Fibroblast of the conjunctiva (primary cell): ENCODE data around the gene AQR.

Experiments
- DNase-seq: peaks from one replicate; pipeline ENCODE4 v3.0.0-alpha.2; 2010; ENCODE audit warnings: low read depth

AQR gene

DNA sequence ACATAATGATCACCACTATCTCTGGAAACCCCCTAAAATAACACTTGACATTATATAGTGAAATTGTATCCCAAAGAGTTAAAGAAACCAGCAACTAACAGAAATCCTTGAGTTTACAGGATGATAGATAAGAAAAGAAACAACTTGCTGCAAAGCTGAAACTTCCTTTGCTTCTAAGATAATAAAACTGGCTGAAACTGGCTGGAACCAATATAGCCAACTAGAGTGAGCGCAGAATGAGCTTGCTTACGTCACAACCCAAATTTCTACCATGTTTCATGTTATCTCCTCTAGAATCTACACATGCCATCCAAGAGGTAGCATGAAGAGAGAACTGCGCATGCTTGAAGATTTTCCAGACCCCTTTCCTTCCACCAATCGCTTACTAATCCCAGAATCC, 90.4 kb downstream of the AQR start:
- DNase-seq: no peak

DNA sequence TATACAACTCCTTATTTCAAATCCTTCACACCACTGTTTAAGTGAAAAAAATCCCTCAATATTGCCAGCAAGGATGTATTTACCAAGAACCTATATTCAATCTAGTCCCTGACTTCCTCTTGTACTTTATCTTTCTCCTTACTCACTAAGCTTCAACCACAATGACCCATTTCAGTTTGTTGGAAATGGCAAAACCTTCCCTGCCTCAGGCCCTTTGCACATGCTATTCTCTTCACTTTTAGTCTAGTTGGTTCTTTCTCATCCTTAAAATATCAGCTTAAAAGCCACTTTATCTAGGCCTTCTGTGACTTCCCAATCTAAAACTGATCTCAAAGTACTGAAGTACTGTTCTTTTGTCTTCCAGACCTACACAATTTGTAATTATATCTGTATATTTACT, 92.9 kb downstream of the AQR start:
- DNase-seq: no peak

DNA sequence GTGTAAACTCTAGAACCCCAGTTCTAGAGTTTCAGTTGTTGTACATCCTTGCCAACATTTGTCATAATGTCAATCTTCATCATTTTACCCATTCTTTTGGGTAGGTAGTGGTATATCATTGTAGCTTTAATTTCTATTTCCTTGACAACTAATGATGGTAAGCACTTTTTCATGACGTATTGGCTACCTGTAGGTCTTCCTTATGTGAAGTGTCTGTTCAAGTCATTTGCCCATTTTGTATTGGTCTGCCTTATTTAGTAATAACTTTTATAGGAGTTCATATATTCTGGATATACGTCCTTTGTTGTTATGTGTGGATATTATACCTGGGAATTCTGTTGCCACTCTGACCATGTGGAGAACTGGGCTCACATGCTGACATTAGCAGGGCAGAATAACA, 100.4 kb downstream of the AQR start:
- no peak for DNase-seq

DNA sequence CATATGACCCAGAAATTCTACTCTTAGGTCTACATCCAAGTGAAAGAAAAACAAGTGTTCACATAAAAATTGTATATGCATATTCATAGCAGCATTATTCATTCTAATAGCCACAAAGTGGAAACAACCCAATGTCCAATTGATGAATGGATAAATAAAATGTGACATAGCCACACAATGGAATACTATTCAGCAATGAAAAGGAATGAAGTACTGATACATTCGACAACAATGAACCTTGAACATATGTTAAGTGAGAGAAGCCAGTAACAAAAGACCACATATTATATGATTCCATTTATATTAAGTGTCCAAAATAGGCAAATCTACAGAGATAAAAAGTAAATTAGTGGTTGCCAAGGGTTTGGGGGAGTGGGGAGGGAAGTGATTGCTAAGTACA, 104.0 kb downstream of the AQR start:
- no peak for DNase-seq

DNA sequence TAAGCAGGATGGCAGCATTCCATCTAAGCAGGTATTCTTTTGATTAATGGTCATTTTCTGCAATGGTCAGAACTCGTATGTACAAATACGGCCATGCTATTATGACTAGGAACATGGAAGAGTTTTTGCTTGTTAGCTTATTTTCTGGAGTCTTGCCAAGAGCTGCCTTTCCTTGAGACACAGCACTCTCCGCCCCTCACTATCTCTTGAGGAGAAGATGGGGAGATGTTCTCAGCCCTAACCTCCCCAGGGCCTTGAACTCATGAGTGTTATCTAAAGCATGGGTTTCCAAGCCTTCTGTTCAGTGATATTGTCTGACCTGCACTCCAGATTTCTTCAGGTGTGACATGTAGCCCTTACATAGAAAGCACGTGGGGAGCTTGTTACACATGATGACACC, 108.3 kb downstream of the AQR start:
- DNase-seq: no peak

DNA sequence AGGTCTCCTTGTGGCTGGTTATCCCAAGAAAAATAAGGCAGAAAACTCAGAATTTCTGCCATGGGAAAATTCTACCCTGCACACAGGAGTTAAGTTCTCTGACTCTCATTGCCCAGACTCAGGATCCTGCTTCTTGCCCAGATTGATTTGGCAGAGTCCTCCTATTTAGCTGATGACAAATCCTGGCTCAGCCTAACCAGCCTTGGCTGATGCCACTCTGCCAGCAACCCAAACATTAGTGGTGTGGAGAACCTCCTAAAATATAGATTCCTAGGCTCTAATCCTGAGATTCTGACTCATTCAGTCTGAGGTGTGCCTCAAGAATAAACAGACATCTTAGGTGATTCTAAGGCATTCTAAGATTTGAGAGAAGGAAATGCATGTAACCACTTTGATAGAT, 113.6 kb downstream of the AQR start:
- DNase-seq: no peak

DNA sequence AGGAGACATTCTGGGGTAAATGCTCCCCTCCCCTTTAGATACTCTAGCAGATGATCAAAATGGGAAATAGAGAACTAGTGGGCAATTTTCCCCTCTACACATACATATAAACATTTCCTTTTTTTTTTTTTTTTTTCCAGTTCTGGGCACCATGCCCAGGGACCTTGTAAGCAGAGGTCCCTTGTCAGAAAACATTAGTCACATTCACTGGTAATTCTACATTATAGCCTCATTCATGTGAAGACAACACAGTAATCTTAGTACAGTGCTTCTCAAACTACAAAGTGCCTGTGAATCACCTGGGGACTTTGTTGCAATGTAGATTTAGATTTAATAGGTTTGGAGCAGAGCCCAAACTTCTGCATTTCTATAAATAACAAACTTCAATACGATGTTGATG, 114.1 kb downstream of the AQR start:
- DNase-seq: peak; percentile 46

DNA sequence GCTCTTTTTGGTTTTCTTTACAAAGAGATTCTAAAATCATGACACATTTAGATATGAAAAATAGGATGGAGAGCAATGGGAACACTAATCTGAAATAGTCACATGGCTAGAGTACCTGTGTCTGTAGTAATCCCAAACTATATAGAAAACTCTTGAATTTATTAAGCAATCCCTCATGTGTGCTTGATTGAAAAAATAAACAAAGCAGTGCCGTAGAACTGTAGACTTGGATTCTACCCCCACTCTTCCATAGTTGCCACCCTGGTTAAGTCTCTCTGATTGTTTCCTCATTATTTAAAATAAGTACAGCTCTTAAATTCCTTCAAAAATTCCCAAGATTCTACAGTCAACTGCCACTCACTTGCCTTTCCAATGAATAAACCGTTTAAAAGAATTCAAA, 115.3 kb downstream of the AQR start:
- no peak for DNase-seq

DNA sequence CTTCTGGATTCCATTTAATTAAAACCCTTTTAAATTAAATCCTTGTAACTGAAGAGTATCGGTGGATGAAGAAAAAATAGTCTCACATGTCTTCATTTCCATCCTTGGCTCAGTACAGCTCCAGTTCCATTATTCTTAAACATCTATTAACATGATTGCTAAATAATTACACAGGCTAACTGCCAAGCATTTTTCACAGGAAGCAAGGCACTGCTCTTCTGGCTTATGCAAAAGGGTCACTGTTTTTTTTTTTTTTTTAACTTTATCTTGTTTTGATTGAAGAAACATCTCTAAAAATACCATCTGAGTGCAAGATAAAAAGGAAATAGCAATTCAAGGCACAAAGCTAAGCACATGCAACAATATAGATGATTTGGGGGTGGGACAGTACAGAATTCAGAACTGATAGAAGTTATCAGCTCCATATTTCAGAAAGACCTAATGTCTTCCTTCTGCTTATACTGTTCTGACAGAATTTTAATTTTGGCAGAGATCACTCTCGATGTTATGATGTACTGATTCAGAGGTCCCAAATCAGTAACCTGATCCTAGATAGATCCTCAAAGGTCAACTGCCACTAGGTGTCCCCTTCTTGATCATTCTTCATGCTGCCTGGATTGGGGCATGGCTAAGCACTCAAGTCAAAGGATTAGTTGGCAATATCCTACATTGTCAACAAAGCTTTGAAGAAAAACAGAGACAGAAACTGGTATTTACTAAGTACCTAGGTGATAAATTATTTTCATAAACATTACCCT, 116.4 kb downstream of the AQR start:
- no peak for DNase-seq

DNA sequence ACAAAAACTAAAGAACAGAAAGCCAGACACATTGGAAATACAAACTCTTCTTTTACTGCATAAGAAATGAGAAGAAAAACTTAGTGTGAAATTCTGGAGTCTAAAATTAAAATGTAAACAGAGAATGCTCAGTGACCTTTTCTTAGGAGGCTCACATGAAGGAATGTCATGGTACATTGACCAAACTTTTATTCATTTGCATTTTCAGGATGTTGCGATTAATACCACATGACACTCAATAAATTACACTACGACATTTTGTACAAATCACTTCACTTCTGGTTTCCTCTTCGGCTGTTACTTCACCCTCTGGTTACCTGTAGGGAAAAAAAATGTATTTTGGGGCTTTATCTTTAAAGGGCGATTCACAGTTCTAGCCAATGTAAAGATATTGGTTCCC, 117.8 kb downstream of the AQR start:
- no peak for DNase-seq

DNA sequence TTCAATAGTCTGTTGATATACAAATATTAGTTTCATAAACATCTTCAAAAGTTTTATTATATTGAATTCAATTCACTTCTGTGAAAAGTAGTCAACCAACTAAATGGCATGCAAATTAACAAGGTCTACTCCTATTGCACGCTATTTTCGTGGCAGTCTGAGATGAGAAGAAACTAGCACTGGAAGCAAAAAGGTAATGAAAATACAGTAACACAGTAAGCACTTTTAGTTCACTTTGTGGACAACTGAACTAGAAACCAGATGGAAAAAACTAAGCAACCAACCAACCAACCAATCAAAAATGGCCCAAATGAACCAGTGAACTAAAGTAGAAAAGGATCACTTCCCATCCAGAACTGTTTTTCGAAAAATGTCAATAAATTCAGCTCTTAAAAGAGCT, 118.5 kb downstream of the AQR start:
- DNase-seq: no peak

DNA sequence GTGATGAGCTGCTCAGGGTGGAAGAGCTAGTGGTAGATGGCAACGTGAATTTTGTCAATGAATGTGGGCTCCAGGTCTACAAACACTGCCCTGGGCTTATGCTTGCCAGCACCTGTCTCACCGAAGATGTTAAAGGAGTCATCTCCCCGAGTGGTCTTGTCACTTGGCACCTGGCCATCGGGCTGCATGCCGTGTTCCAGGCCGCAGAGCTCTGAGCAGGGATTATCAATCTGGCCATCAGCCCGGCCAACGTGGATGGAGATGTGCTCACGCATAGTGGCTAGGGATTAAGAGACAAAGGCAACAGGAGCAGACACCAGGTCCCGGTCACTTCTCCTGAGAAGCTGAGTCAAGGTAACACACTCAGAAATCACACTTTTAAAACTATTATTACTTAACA, 119.4 kb downstream of the AQR start:
- no peak for DNase-seq

DNA sequence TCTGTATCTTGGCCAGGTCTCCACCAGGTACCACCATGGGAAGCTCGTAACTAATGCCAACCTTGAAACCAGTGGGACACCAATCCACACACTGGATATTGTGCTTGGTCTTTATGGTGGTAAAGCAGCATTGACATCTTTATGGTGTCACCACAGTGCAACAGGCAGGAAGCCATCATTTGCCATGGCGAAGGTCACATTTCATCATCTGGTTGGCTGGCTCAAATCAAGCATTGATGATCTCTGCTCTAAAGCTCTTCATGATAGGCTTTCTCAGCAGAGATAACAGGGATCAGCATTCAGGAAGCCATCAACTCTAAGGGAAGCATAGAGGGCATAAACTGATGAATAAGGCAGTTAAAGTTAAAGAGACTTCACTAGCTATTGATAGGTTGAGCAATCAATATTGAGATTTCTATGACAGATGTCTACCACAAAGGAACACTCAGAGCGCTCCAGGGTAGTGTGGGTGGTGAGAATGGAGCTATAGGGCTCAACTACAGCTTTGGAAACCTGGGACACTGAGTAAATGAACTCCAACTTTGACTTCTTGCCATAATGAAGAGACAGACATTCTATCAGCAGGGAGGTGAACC, 120.1 kb downstream of the AQR start:
- DNase-seq: no peak

DNA sequence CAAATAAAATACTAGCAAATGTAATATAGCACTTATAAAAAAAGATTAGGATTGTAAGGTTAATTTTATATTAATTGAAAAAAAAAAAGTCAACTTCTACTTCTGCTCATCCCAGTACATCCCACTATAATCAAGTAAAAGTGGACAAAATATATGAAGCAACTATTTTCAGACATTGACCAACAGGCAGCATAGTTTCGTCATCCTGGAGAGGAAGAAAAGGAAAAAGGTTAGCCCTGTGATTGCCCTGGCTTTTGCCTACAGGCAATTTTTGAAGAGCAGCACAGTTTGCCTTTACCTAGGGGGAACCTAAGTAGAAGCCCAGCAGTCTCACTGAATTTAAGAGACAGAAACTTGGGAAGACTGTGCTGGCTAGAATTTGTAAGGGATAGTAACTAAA, 121.9 kb downstream of the AQR start:
- no peak for DNase-seq

DNA sequence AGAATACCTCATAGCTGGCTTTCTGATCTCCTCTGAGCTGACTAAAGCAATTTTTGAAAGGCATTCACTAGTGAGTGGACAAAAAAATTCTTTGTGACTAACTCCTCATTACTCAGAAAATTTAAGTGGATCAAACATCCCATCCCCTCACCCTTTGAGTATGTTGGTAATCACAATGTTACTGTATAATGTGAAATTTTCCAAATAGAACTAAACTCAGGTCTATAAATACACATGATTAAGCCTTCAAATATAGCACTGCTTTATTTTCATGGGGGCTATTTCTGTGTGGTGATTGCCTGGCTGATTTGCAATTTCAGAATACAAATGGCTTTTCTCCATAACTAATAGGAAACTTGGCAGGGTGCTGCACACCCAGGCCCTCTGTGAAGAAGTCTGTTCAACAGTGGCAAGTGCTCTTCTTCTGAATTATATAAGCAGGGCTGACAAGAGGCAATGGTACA, 128.2 kb downstream of the AQR start:
- no peak for DNase-seq

DNA sequence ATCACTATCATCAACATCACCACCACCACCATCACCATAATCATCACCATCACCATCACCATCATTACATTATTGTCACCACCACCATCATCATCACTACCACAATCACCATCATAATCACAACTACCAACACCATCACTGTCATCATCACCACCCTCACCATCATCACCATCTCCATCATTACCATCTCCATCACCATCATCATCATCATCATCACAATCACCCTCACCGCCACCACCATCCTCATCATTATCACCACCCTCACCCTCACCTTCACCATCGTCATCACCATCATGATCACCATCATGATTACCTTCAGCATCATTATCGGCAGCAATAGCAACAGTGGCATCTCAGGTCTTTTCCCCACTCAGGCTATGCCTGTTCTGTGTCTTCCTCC, 131.3 kb downstream of the AQR start:
- no peak for DNase-seq

DNA sequence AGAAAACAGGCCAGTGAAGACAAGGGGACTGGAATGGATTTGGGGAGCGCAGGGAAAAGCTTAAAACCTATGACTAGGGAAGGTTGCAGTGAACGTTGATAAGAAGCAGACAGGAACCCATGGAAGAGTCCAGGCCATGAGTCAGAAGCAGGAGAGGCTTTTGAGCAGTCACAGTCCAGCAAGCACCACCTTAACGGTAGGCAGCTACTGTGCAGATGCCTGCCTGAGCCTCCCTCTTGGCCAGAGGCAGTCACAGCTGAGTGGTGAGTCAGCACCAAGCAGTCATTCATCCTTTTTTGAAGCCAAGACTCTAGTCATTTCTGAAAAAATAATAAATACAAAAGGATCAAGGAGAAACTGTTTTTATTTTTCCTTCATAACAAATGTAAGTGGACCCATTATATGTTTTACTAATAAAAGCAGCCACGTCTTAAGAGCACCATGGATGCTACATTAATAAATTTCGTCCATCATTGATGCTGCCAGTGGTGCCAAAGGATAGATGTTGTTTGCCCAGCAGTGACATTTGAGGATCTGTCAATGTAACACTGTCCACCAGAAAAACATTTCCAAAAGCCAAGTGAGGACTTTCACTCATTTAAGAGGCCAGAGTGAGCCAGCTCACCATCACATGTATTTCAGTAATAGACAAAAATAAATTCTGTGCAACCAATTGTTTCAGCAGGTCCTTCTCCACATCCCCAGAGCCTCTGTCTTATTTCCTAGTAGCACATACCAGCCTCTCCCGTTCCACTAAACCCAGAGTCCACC, 132.1 kb downstream of the AQR start:
- DNase-seq: peak; percentile 10

DNA sequence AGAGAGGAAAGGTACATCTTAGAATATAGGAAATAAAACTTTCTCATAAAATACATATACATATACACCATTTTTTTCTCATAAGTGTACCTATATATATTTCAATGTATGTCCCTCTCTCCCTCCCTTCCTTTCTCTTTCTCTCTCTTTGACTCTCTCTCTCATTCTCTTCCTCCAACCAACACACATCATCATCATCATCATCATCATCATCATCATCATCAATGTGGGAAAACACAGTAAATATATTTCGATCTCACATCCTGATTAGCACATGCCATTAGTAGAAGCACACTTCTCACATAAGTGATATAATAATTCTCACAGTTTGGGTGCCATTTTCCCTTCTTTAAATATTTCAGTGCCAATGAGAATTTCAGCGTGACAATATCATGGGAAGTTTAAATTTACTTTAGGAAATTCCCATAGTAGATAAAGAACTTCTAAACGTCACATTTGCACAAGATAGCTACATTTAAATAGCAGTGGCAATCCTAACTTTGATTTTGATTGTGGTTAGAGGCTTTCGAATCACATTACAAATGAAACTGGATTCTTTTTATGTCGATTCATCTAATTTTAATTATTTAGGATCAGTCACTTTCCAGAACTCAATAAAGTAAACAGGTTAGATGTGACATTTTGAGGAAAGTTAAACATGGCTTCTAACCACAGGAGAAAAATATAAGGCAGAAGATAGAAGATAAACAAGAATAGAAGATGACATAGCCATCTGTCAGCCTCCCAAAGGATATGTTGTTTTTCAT, 141.2 kb downstream of the AQR start:
- DNase-seq: no peak

DNA sequence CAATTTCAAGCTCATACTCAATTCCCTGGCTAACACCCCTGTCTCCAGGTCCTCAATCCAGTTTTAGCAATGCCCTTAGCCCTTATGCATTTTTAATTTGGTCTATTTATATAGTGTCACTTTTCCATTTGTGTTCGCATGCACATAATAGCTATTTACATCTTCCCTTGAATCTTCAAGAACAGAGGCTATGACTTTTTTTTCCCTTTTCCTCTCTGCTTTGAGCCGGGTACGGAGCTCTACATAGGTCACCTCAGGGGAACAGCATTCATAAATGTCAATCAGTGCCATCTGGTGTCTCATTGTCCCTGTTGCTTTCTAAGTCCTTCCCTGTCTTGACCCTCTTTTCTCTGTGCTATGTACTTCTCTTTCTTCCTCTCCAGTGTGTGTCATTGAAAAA, 147.7 kb downstream of the AQR start:
- no peak for DNase-seq

DNA sequence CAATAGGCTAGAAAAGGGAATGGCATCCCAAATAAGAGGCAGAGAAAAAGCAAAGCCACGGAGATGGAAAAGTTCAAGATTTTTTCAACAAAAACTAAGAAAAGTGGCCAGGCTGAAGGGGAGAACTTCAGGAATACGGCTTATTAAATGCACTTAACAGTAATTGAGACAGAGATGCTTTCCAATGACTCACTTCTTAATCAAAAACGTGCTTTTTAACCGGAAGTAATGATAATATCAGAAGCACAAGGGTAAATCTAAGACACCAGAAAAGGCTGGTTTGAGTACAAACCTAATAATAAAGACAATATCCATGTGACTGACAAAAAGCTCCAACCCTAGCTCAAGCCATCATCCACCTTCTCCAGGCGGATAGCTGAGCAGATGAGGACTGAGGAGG, 149.4 kb downstream of the AQR start:
- DNase-seq: no peak

DNA sequence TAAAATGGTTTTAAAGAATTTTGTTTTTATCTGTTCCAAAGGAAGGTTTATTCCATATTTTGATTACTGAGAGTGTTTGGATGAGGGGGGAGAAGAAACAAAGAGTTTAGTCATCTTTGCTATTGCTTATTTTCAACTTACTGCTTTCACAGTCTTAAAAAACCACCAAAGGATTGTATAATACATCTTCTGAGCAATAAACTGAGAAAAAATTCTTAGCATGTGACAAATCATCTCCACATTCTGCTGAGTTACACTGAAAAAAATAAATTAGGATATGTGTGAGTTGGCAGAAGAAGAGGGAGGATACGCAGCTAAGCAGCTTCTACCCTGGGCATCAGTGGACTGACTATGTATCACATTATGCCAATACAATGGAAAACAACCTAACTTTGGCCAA, 151.0 kb downstream of the AQR start:
- no peak for DNase-seq

DNA sequence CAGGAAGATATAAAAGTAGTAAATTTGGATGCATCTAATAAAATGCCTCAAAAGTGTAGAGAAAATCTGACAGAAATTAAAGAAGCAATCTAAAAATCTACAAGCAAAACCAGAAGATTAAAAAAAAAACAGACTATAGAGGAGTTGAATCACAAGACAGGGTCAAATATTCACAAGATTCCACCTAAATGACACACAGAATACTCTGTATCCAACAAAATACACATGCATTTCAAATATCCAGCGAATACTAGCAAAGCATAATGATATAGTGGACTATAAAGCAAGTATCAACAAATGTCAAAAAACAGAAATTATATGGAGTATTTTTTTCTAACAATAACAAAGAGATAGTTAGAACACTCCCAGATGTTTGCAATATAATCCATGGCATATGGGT, 153.7 kb downstream of the AQR start:
- no peak for DNase-seq
